Measurements from ENCODE around the gene SEC23B. TPM values are rescaled to one million over a fixed set of nuclear protein-coding genes. Genes with fewer than 3 reads are reported as not detected.

The SEC23B gene
- total RNA-seq, 6 experiments from 2014 or later, result 22.3 to 33.1 (median 31.1) TPM

DNA sequence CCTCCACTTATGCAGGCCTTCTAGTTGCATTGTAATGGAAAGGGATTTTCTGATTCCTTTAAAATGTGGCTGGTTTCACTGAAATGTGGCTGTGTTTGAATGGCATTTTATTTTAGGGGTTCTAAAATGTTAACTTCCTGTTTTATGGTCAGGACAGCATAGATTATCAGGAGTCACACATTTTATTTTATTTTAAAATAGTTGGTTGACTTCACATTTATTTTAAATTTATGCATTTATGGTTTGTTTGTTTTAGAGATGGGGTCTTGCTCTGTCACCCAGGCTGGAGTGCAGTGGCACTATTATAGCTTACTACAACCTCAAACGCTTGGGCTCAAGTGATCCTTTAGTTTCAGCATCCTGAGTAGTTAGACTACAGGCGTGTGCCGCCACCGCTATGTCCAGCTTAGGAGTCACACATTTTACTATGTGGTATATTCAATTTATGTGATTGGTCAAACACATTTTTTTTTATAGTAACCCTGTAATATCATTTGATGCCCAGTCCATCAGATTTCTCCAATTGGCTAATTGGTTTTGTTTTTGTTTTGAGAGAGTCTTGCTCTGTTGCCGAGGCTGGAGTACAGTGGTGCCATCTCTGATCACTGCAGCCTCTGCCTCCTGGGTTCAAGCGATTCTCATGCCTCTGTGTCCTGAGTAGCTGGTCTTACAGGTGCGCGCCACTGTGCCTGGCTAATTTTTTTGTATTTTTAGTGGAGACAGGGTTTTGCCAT is 82.4 kb downstream of the SEC23B start:
- H3K36me3 ChIP-seq, result no peaks in the 10 kb centered on the region
- no peak for TF ChIP-seq POLR2A (IDR thresholded peaks at IDR 0.05)
- TF ChIP-seq, protein P1, sequence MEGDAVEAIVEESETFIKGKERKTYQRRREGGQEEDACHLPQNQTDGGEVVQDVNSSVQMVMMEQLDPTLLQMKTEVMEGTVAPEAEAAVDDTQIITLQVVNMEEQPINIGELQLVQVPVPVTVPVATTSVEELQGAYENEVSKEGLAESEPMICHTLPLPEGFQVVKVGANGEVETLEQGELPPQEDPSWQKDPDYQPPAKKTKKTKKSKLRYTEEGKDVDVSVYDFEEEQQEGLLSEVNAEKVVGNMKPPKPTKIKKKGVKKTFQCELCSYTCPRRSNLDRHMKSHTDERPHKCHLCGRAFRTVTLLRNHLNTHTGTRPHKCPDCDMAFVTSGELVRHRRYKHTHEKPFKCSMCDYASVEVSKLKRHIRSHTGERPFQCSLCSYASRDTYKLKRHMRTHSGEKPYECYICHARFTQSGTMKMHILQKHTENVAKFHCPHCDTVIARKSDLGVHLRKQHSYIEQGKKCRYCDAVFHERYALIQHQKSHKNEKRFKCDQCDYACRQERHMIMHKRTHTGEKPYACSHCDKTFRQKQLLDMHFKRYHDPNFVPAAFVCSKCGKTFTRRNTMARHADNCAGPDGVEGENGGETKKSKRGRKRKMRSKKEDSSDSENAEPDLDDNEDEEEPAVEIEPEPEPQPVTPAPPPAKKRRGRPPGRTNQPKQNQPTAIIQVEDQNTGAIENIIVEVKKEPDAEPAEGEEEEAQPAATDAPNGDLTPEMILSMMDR (IDR thresholded peaks at IDR 0.05), result no peak
- ATAC-seq (no peak), DNase-seq (no peak)
- no peaks in the 10 kb centered on the region for H3K9me3 ChIP-seq
- H3K27ac ChIP-seq, result no peak overlapping the region
- H3K4me1 ChIP-seq, result peaks cover 0 to 3% (median 2%) of the 10 kb centered on the region in 4 donors
- 71% methylated on average over 8 of the region's 8 CpGs for WGBS (ENCODE audit: insufficient coverage, low coverage, low lambda C conversion rate, missing lambda C conversion rate)
- H3K4me3 ChIP-seq, result no peak overlapping the region
- intact Hi-C loops (cut with DNase I), result no loop called here
- no peaks in the 10 kb centered on the region for H3K27me3 ChIP-seq

DNA sequence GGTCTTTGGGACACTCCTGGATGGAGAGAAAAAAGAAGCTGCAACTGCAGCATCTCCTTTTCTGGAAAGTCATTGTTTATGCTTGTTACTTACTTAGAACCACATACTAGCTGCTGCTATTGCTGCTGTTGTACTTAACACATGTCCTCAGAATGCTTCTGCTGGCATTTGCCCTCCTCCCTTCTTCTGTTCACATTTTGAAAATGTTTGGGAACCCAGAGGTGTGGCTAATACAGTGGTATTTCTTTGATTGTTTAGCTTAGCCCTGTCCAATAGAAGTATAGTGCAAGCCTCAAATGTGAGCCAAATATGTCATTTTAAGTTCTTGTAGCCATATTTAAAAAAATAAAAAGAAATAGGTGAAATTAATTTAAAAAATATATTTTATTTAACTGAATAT is 88.5 kb downstream of the SEC23B start:
- intact Hi-C loops (cut with DNase I), result no loop called here
- no peak for ATAC-seq

DNA sequence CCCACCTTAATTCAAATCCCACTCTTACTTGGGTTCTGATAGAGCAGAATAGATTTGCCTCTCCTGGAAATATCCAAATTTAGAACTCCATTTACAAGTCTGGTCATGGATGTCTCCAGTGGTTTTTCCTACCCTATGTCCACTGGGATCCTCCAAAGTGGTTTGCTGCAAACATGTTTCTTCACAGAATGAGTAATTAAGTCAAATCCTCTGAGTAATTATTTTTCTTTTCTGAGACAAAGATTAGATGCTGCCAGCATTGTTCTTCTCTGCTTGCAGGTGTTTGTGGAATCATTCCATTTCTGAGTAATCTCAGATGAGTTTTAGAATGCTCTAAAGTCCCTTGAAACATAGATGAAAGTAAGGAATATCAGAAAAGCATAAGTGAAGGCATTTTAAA is 102.0 kb downstream of the SEC23B start:
- Histone ChIP-seq H3K9me3 (no peaks in the 10 kb centered on the region), H3K36me3 (no peaks in the 10 kb centered on the region), H3K4me3 (no peak overlapping the region), H3K27ac (no peak overlapping the region), H3K27me3 (no peaks in the 10 kb centered on the region), H3K4me1 (no peaks in the 10 kb centered on the region)
- intact Hi-C loops (cut with DNase I), result no loop called here
- DNase-seq (no peak), ATAC-seq (no peak)
- TF ChIP-seq, protein P1 (IDR thresholded peaks at IDR 0.05), result no peak
- no peak for TF ChIP-seq POLR2A (IDR thresholded peaks at IDR 0.05)

More for the DNA sequence above, 88.5 kb downstream of the SEC23B start:
- Histone ChIP-seq H3K4me3 (no peak overlapping the region), H3K9me3 (no peaks in the 10 kb centered on the region), H3K27me3 (no peaks in the 10 kb centered on the region), H3K36me3 (peaks cover 0 to 3% (median 0%) of the 10 kb centered on the region in 4 donors), H3K4me1 (no peaks in the 10 kb centered on the region), H3K27ac (no peak overlapping the region)
- TF ChIP-seq POLR2A (IDR thresholded peaks at IDR 0.05), result no peak
- TF ChIP-seq, protein P1 (IDR thresholded peaks at IDR 0.05), result no peak
- no peak for DNase-seq

MicroRNAs within 50 kb of the gene (microRNA counts, 767-probe panel; counts per million panel counts)
- 237 counts per million for microRNA hsa-miR-3192

Small RNA genes lying within 50 kb of the gene (microRNA-seq; reads per million reads assigned to microRNA genes)
- gene MIR3192, result 0 reads per million in 2 donors

Small RNA genes lying within 50 kb of the gene (small RNA-seq; reads per million reads assigned to genes)
- gene MIR3192, result 0 reads per million in 2 experiments
- 0 reads per million in 2 experiments for gene RN7SL638P
- 0 reads per million in 2 experiments for gene RNU6ATAC34P

Other genes starting within 250 kb of the SEC23B start
- gene ZNF133, start 219.4 kb upstream of the SEC23B start, total RNA-seq, result 1 to 10 TPM; 2.5 to 6.1 (median 4.8) TPM
- under 1 TPM; 0.25 to 0.68 (median 0.41) TPM for gene DZANK1, start 40.9 kb upstream of the SEC23B start, total RNA-seq
- 1 to 10 TPM; 1.6 to 4.1 (median 2.9) TPM for gene POLR3F, start 40.5 kb upstream of the SEC23B start, total RNA-seq
- 10 to 100 TPM; 11.6 to 23.3 (median 14.9) TPM for gene RBBP9, start 10.7 kb upstream of the SEC23B start, total RNA-seq
- gene SMIM26, start 59.5 kb downstream of the SEC23B start, total RNA-seq, result 100 to 1,000 TPM in 1 of 6 experiments, 10 to 100 TPM in 5; 38.5 to 104 (median 42.4) TPM
- 10 to 100 TPM in 2 of 6 experiments, 1 to 10 TPM in 4; 5.4 to 21.2 (median 7.5) TPM for gene DTD1, start 80.1 kb downstream of the SEC23B start, total RNA-seq

Data from right lobe of liver (tissue), 6 donors.